Measurements from ENCODE around the gene CIB1. TPM values are rescaled to one million over a fixed set of nuclear protein-coding genes. Genes with fewer than 3 reads are reported as not detected.
"Not testable (repeated sequence)": the region's sequence is repeated elsewhere in the genome, so short reads cannot be mapped to it uniquely, and the experiment has no call there.

The CIB1 gene
- total RNA-seq, 1 donor from 2014 or later = 42.7 TPM

DNA sequence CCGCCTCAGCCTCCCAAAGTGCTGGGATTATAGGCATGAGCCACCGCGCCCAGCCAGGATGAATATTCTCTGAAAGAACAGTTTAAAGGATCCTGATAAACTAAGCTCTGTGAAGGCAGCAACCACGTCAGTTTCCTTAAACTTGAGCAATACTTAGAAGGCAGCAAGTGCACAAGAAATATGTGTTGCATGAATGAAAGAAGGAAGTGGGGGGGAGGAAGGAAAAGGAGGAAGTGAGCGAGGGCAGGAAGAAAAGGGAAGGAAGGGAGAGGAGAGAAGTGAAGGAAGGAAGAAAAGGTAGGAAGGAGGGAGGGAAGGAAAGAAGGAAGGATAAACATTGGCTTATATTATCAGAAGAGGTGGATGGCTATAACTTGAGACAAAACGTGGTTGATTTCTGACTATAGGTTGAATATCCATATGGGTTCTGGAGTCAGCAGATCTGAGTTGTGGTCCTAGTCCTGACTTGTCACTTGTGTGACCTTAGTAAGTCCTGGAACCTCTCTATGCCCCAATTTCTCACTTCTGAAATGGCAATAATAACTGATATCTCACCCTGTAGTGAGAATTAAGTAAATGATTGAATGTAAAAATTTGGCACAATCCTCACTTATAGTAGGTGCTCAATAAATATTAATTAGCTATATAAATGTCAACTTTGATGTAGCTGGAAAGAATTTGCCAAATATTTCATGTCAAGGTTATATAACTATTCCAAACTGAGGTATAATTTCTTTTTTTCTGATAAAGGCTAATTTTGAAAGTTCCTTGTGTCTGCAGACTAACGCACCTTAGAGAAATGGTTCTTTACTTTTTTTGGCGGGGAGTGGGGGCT, 44.6 kb downstream of the CIB1 start:
- no peak for TF ChIP-seq POLR2A (IDR thresholded peaks at IDR 0.05)
- TF ChIP-seq POLR2AphosphoS5 (IDR thresholded peaks at IDR 0.05; ENCODE audit: insufficient read depth in 1 of 2, low read depth in 1 of 2) = no peak
- TF ChIP-seq, protein P1, sequence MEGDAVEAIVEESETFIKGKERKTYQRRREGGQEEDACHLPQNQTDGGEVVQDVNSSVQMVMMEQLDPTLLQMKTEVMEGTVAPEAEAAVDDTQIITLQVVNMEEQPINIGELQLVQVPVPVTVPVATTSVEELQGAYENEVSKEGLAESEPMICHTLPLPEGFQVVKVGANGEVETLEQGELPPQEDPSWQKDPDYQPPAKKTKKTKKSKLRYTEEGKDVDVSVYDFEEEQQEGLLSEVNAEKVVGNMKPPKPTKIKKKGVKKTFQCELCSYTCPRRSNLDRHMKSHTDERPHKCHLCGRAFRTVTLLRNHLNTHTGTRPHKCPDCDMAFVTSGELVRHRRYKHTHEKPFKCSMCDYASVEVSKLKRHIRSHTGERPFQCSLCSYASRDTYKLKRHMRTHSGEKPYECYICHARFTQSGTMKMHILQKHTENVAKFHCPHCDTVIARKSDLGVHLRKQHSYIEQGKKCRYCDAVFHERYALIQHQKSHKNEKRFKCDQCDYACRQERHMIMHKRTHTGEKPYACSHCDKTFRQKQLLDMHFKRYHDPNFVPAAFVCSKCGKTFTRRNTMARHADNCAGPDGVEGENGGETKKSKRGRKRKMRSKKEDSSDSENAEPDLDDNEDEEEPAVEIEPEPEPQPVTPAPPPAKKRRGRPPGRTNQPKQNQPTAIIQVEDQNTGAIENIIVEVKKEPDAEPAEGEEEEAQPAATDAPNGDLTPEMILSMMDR (IDR thresholded peaks at IDR 0.05) = no peak

DNA sequence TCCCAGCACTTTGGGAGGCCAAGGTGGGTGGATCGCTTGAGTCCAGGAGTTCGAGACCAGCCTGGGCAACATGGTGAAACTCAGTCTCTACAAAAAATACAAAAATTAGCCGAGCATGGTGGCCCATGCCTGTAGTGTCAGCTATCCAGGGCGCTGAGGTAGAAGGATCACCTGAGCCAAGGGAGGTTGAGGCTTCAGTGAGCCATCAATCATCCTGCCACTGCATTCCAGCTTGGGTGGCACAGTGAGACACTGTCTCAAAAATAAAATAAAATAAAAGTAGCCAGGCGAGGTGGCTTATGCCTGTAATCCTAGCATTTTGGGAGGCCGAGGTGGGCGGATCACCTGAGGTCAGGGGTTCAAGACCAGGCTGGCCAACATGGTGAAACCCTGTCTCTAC, 45.7 kb downstream of the CIB1 start:
- DNase-seq (ENCODE audit: extremely low spot score in 2 of 2); intact Hi-C loops (cut with DNase I); H3K36me3 ChIP-seq; H3K27me3 ChIP-seq; H3K9me3 ChIP-seq; H3K4me3 ChIP-seq: not testable (repeated sequence)
- H3K27ac ChIP-seq = peak overlapping the region; percentile 86
- H3K4me1 ChIP-seq = peaks cover 64% of the 10 kb centered on the region

More for the DNA sequence above, 44.6 kb downstream of the CIB1 start:
- Histone ChIP-seq H3K4me3 (no peak overlapping the region), H3K27ac (no peak overlapping the region), H3K9me3 (no peaks in the 10 kb centered on the region), H3K27me3 (no peaks in the 10 kb centered on the region), H3K4me1 (peaks cover 66% of the 10 kb centered on the region), H3K36me3 (no peaks in the 10 kb centered on the region)
- no peak for DNase-seq (ENCODE audit: extremely low spot score in 2 of 2)
- intact Hi-C loops (cut with DNase I) = no loop called here

DNA sequence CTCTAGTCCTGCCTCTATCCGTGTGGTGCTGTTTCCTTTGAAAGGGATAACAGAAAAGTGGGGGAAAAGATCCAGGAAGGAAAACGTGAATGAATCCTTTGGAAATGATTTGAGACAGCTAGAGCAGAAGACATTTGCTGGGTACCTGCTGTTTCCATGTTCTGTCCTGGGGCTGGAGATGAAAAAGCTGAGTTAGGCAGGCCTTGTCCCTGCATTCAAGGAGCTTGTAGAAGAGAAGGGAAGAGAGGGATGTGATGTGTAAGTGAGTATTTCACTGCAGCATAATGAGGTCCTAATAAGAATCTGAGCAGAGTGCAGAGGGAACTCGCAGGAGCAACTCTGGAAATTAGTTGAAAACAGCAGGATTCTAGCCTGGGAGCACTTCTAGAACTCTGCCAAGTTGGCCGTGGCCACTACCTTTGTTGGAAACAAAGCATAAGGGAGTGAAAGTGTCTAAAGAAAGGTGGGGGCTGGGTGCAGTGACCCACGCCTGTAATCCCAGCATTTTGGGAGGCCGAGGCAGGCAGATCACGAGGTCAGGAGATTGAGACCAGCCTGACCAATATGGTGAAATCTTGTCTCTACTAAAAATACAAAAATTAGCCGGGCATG, 46.4 kb downstream of the CIB1 start:
- intact Hi-C loops (cut with DNase I) = no loop called here
- no peak for TF ChIP-seq POLR2A (IDR thresholded peaks at IDR 0.05)
- TF ChIP-seq, protein P1 (IDR thresholded peaks at IDR 0.05) = no peak
- no peak for TF ChIP-seq POLR2AphosphoS5 (IDR thresholded peaks at IDR 0.05; ENCODE audit: insufficient read depth in 1 of 2, low read depth in 1 of 2)
- peaks cover 57% of the 10 kb centered on the region for H3K4me1 ChIP-seq
- no peaks in the 10 kb centered on the region for H3K36me3 ChIP-seq
- H3K27ac ChIP-seq = peak overlapping the region; percentile 86
- DNase-seq (ENCODE audit: extremely low spot score in 2 of 2) = no peak
- H3K9me3 ChIP-seq = no peaks in the 10 kb centered on the region
- H3K4me3 ChIP-seq = peak overlapping the region in 1 of 2 donors; percentile 1
- H3K27me3 ChIP-seq = no peaks in the 10 kb centered on the region

DNA sequence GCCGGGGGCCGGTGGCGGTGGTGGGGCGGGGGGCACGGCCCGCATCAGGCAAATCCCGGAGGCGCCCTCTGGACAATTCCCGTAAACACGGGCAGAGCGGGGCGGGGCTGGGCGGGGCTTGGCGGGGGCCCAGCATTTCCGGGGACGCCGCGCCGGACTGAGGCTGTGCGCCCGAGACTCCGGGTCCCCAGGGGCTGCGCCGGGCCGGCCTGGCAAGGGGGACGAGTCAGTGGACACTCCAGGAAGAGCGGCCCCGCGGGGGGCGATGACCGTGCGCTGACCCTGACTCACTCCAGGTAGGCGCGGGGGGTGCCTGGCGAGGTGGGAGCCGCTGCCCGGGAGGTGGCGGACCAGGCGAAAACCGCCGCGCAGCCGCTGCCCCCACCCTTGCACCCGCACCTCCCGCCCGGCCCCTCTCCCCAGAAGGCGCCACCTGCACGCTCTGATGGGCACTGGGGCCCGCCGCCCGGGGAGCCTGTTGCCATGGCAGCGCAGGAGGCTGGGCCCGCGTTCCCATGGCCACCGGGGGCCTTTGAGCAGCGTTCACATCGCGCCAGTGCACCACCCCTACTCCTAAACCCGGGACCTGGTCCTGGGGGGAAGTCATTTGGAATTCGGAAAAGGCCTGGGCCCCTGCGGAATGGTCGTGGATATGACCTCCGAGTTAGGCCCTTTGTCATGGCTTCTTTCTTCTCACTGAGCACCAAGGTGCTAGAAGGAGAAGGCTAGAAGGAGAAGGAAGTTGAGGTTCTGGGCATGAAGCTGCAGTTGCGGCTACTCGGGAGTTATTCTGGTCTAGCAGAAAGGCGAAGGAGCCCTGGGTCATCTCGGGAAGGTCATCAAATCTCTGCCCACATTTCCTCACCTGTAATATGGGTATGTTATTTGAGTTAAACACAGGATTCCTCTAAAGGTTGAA, 48.7 kb downstream of the CIB1 start:
- Histone ChIP-seq H3K27ac (peak overlapping the region; percentile 86), H3K9me3 (no peaks in the 10 kb centered on the region), H3K27me3 (no peaks in the 10 kb centered on the region), H3K4me1 (peaks cover 35% of the 10 kb centered on the region), H3K4me3 (peak overlapping the region; percentile 60 to 91), H3K36me3 (no peaks in the 10 kb centered on the region)
- intact Hi-C loops (cut with DNase I) = no loop called here
- DNase-seq (ENCODE audit: extremely low spot score in 2 of 2) = no peak
- TF ChIP-seq POLR2AphosphoS5 (IDR thresholded peaks at IDR 0.05; ENCODE audit: insufficient read depth in 1 of 2, low read depth in 1 of 2) = peak in 1 of 2 donors; percentile 58
- TF ChIP-seq, protein P1 (IDR thresholded peaks at IDR 0.05) = no peak
- no peak for TF ChIP-seq POLR2A (IDR thresholded peaks at IDR 0.05)

DNA sequence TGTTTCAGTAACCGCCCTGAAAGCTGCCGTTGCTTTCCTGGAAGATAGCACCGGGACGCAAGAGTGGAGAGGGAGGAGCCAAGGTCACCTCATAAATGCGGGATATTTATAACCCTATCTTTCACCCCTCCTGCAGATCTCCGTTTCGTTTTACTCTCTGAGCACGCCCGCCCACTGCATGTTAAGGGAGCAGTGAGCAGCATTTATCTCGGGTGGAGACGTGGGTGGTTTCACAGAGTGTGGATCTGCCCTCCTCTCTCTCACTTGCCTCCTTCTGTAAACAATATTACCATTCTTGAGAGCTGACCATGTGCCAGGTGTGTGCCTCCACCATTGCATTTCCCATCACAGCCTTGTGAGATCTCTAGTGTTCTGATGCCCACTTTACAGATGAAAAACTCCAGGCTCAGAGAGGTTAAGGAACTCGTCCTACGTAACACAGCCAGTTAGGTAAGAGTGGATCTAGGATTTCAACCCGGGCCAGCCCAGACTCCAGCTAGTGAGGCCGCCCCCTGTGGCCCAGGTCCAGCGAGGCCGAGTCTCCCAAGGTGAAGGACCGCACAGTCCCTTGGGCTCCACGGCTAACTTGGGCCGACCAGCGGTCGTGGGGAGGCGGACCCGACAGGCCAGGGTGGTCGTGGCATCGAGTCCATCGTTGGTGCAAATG, 49.5 kb downstream of the CIB1 start:
- Histone ChIP-seq H3K4me1 (peaks cover 28% of the 10 kb centered on the region), H3K4me3 (peak overlapping the region; percentile 60 to 91), H3K27ac (peak overlapping the region; percentile 86), H3K27me3 (no peaks in the 10 kb centered on the region), H3K9me3 (no peaks in the 10 kb centered on the region), H3K36me3 (no peaks in the 10 kb centered on the region)
- TF ChIP-seq POLR2A (IDR thresholded peaks at IDR 0.05) (peak in 1 of 2 donors; percentile 22), POLR2AphosphoS5 (IDR thresholded peaks at IDR 0.05; ENCODE audit: insufficient read depth in 1 of 2, low read depth in 1 of 2) (peak; percentile 16 to 89)
- TF ChIP-seq, protein P1 (IDR thresholded peaks at IDR 0.05) = no peak
- intact Hi-C loops (cut with DNase I) = no loop called here
- peak in 1 of 2 donors; percentile 97 for DNase-seq (ENCODE audit: extremely low spot score in 2 of 2)

All from vagina (tissue), 2 donors.